Measurements from ENCODE around the gene CEACAM3. TPM values are rescaled to one million over a fixed set of nuclear protein-coding genes. Genes with fewer than 3 reads are reported as not detected.

Gene CEACAM3
- total and polyA plus RNA-seq, 4 experiments from 2014 or later, result not detected

DNA sequence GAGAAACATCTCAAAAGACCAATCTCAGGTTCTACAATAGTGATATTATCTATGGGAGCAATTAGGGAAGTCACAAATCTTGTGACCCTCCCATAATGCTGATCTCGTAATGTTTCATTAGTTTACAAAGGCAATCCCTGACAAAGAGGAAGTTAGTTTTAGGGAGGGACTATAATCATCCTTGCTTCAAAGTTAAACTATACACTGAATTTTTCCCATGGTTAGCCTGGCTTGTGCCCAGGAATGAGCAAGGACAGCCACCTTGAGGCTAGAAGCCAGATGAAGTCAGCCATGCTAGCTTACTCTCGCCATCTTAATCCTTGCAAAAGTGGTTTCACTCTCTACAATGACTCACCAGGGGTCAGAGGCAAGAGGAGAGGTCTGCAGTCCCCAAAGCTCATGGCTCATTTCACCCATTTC lies 5.4 kb downstream of the CEACAM3 start:
- H3K36me3 ChIP-seq (ENCODE audit: insufficient read depth, low read length), result no peaks in the 10 kb centered on the region
- no peaks in the 10 kb centered on the region for H3K27me3 ChIP-seq (ENCODE audit: insufficient read depth, low read length)
- ChIA-PET CTCF (ENCODE audit: partially characterized antibody) (interaction anchor here (1.2 kb wide), 1 partner anchor 17 kb away, joined by 3 read pairs; no protein-coding TSS in a partner anchor), POLR2A (ENCODE audit: partially characterized antibody) (no interaction called here)
- Mint-ChIP-seq H3K36me3 (no peaks in the 10 kb centered on the region), H3K4me3 (no peak overlapping the region), H3K27ac (peak overlapping the region in 1 of 7 donors; percentile 35), H3K27me3 (peaks cover 3 to 4% of the 10 kb centered on the region in 2 donors), H3K9me3 (peaks cover 0 to 3% (median 0%) of the 10 kb centered on the region in 8 donors), H3K4me1 (peaks cover 3 to 11% (median 5%) of the 10 kb centered on the region in 4 donors)
- no peaks in the 10 kb centered on the region for H3K4me1 ChIP-seq (ENCODE audit: insufficient read depth, low read length)
- H3K4me3 ChIP-seq (ENCODE audit: low read length in 2 of 2), result no peak overlapping the region
- H3K9me3 ChIP-seq (ENCODE audit: control insufficient read depth in 1 of 2, low read length in 2 of 2), result no peaks in the 10 kb centered on the region
- DNase-seq, result no peak
- intact Hi-C loops (cut with micrococcal nuclease), result no loop called here
- no peak overlapping the region for H3K27ac ChIP-seq (ENCODE audit: low read depth, low read length)

DNA sequence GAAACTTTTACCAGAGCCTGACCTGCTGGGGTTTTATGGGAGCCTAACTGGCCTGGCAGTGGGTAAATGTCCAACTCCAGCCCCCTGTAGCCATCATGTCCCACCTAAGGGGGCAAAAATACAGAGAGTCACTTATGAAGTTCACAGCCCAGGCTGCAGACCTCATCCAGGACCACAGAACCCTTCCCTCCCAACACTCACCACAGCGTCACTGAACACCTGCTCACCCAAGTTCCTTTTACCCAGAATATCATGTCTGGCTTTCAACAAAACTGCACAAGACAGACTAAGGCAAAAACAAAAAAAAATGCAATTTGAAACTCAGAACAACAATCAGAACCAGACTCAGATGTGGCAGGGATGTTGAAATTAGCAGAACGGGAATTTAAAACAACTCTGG lies 6.4 kb downstream of the CEACAM3 start:
- intact Hi-C loops (cut with micrococcal nuclease), result no loop called here
- H3K4me1 Mint-ChIP-seq, result peaks cover 3 to 11% (median 5%) of the 10 kb centered on the region in 4 donors
- ChIA-PET CTCF (ENCODE audit: partially characterized antibody) (interaction anchor here (1.2 kb wide), 1 partner anchor 18 kb away, joined by 3 read pairs; no protein-coding TSS in a partner anchor), POLR2A (ENCODE audit: partially characterized antibody) (no interaction called here)
- no peak for DNase-seq
- no peaks in the 10 kb centered on the region for H3K36me3 Mint-ChIP-seq
- no peaks in the 10 kb centered on the region for H3K9me3 ChIP-seq (ENCODE audit: control insufficient read depth in 1 of 2, low read length in 2 of 2)
- no peaks in the 10 kb centered on the region for H3K27me3 ChIP-seq (ENCODE audit: insufficient read depth, low read length)
- H3K27me3 Mint-ChIP-seq, result peaks cover 0 to 4% of the 10 kb centered on the region in 2 donors
- H3K4me3 ChIP-seq (ENCODE audit: low read length in 2 of 2), result no peak overlapping the region
- H3K27ac Mint-ChIP-seq, result no peak overlapping the region
- no peak overlapping the region for H3K27ac ChIP-seq (ENCODE audit: low read depth, low read length)
- H3K36me3 ChIP-seq (ENCODE audit: insufficient read depth, low read length), result no peaks in the 10 kb centered on the region
- no peaks in the 10 kb centered on the region for H3K4me1 ChIP-seq (ENCODE audit: insufficient read depth, low read length)
- H3K9me3 Mint-ChIP-seq, result peaks cover 0 to 3% (median 0%) of the 10 kb centered on the region in 8 donors
- H3K4me3 Mint-ChIP-seq, result no peak overlapping the region

DNA sequence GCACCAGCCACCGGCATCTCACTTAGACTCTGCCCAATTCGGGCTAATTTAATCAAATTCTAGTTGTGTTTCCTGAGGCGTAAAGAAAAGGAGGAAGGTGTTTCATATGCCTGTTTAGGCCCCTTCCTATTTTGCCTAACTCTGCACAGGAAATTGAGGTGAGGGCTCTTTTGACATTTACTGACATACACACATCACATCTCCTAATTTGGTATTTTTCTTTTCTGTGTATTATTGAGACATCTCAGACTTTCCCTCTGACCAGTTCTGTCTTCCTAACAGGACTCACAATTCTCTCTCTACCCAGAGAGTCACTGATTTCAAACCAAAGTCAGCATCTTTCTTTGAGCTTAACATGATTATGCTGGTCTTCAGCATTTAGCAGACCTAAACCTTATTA lies 7.9 kb downstream of the CEACAM3 start:
- Mint-ChIP-seq H3K27ac (peak overlapping the region in 1 of 7 donors; percentile 65), H3K27me3 (peaks cover 0 to 4% of the 10 kb centered on the region in 2 donors)
- CTCF ChIA-PET (ENCODE audit: partially characterized antibody), result interaction anchor here (0.7 to 2.5 kb wide), 2 partner anchors 10 to 61 kb away, joined by 3 to 8 read pairs; no protein-coding TSS in a partner anchor

DNA sequence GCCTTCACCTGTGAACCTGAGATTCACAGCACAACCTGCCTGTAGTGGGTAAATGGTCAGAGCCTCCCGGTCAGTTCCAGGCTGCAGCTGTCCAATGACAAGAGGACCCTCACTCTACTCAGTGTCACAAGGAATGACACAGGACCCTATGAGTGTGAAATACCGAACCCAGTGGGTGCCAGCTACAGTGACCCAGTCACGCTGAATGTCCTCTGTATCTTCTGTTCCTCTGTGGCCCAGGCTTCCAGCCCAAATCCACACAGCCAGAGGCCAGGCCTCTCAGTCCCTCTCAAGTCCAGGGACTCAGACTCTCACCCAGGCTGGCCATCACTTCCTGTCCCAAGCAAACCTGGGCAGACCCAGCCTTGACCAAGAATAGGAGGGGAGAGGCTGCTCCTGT lies 10.8 kb downstream of the CEACAM3 start:
- Mint-ChIP-seq H3K4me3 (no peak overlapping the region), H3K27me3 (peaks cover 0 to 6% of the 10 kb centered on the region in 2 donors), H3K27ac (no peak overlapping the region), H3K36me3 (no peaks in the 10 kb centered on the region), H3K4me1 (peaks cover 3 to 8% (median 5%) of the 10 kb centered on the region in 4 donors), H3K9me3 (peaks cover 0 to 1% (median 0%) of the 10 kb centered on the region in 8 donors)
- no peak overlapping the region for H3K27ac ChIP-seq (ENCODE audit: low read depth, low read length)
- ChIA-PET CTCF (ENCODE audit: partially characterized antibody) (no interaction called here), POLR2A (ENCODE audit: partially characterized antibody) (no interaction called here)
- no peak for DNase-seq
- no peaks in the 10 kb centered on the region for H3K9me3 ChIP-seq (ENCODE audit: control insufficient read depth in 1 of 2, low read length in 2 of 2)
- H3K4me1 ChIP-seq (ENCODE audit: insufficient read depth, low read length), result no peaks in the 10 kb centered on the region
- H3K4me3 ChIP-seq (ENCODE audit: low read length in 2 of 2), result no peak overlapping the region
- intact Hi-C loops (cut with micrococcal nuclease), result no loop called here
- no peaks in the 10 kb centered on the region for H3K27me3 ChIP-seq (ENCODE audit: insufficient read depth, low read length)
- H3K36me3 ChIP-seq (ENCODE audit: insufficient read depth, low read length), result no peaks in the 10 kb centered on the region

More for the DNA sequence above, 7.9 kb downstream of the CEACAM3 start:
- Histone ChIP-seq H3K27ac (ENCODE audit: low read depth, low read length) (no peak overlapping the region), H3K4me1 (ENCODE audit: insufficient read depth, low read length) (no peaks in the 10 kb centered on the region), H3K36me3 (ENCODE audit: insufficient read depth, low read length) (no peaks in the 10 kb centered on the region), H3K4me3 (ENCODE audit: low read length in 2 of 2) (no peak overlapping the region), H3K27me3 (ENCODE audit: insufficient read depth, low read length) (no peaks in the 10 kb centered on the region), H3K9me3 (ENCODE audit: control insufficient read depth in 1 of 2, low read length in 2 of 2) (no peaks in the 10 kb centered on the region)
- no peak for DNase-seq
- POLR2A ChIA-PET (ENCODE audit: partially characterized antibody), result no interaction called here
- H3K4me3 Mint-ChIP-seq, result peak overlapping the region in 1 of 8 donors; percentile 11
- H3K36me3 Mint-ChIP-seq, result no peaks in the 10 kb centered on the region
- peaks cover 0 to 3% (median 0%) of the 10 kb centered on the region in 8 donors for H3K9me3 Mint-ChIP-seq
- intact Hi-C loops (cut with micrococcal nuclease), result no loop called here
- peaks cover 3 to 11% (median 5%) of the 10 kb centered on the region in 4 donors for H3K4me1 Mint-ChIP-seq

DNA sequence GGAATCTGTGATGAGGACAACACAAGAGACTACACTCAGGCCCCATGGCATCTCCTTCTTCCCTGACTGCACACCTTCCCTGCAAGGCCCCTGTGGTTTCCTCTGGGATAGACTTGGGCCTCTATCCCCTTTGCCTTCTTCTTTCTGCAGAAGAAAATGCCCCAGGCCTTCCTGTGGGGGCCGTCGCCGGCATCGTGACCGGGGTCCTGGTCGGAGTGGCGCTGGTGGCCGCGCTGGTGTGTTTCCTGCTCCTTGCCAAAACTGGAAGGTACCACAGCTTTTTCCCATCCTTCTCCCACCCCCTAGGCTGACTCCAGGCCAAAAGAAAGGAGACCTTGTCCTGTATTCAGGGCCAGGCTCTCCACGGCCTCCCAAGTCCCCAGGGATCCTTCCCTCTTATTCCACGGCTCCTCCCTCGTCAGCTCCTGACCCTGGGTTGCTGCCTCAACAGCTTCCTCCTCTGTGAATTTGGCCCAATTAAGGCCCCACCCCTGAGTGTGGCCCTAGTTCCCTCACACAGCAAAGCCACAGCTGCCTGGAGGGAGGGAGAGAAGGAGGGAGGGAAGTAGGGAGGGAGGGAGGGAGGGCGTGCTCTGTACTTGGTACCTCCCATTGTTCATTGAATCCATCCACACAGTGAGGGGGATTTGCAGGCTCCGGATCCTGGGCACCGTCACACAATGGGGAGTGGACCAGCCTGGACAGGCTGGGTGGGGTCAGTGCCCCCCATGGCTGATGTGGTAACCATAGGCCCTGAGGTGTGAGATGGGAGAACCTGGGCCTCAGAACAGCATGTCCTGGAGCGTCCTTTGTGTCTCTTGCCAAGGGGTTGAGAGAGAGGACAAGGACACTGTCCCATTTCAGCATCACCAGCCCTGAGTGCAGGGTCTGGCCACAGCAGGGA lies 12.5 kb downstream of the CEACAM3 start:
- Mint-ChIP-seq H3K27ac (no peak overlapping the region), H3K4me3 (no peak overlapping the region), H3K36me3 (no peaks in the 10 kb centered on the region), H3K27me3 (peaks cover 0 to 6% of the 10 kb centered on the region in 2 donors), H3K4me1 (peaks cover 3 to 7% (median 5%) of the 10 kb centered on the region in 4 donors), H3K9me3 (peaks cover 0 to 1% (median 0%) of the 10 kb centered on the region in 8 donors)
- no peak for DNase-seq
- Histone ChIP-seq H3K9me3 (ENCODE audit: control insufficient read depth in 1 of 2, low read length in 2 of 2) (no peaks in the 10 kb centered on the region), H3K4me3 (ENCODE audit: low read length in 2 of 2) (no peak overlapping the region), H3K4me1 (ENCODE audit: insufficient read depth, low read length) (no peaks in the 10 kb centered on the region), H3K36me3 (ENCODE audit: insufficient read depth, low read length) (no peaks in the 10 kb centered on the region), H3K27me3 (ENCODE audit: insufficient read depth, low read length) (no peaks in the 10 kb centered on the region), H3K27ac (ENCODE audit: low read depth, low read length) (no peak overlapping the region)
- POLR2A ChIA-PET (ENCODE audit: partially characterized antibody), result no interaction called here
- CTCF ChIA-PET (ENCODE audit: partially characterized antibody), result no interaction called here
- intact Hi-C loops (cut with micrococcal nuclease), result no loop called here

DNA sequence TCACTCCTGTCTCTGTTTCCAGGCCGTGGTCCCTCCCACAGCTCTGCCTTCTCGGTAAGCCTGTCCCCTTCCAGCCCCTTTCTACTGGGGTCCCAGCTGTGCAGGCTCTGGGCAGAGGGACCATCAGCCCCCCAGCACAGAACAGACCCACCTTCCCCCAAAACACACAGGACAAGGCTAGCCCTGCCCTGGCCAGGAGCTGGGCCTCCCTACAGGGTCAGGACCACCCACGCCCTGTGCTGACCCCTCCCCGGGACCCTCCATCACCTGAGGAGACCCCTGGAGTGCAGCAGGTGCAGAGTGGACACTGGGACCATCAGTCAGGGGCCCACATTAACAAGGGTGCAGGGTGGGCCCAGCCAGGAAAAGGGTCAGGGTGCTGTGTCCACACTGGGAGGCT lies 13.9 kb downstream of the CEACAM3 start:
- Histone ChIP-seq H3K9me3 (ENCODE audit: control insufficient read depth in 1 of 2, low read length in 2 of 2) (no peaks in the 10 kb centered on the region), H3K27me3 (ENCODE audit: insufficient read depth, low read length) (no peaks in the 10 kb centered on the region), H3K4me3 (ENCODE audit: low read length in 2 of 2) (no peak overlapping the region), H3K36me3 (ENCODE audit: insufficient read depth, low read length) (no peaks in the 10 kb centered on the region), H3K4me1 (ENCODE audit: insufficient read depth, low read length) (no peaks in the 10 kb centered on the region), H3K27ac (ENCODE audit: low read depth, low read length) (no peak overlapping the region)
- H3K27ac Mint-ChIP-seq, result peak overlapping the region in 1 of 7 donors; percentile 36
- H3K9me3 Mint-ChIP-seq, result peaks cover 0 to 1% (median 0%) of the 10 kb centered on the region in 8 donors
- peaks cover 3 to 5% (median 3%) of the 10 kb centered on the region in 4 donors for H3K4me1 Mint-ChIP-seq
- intact Hi-C loops (cut with micrococcal nuclease), result no loop called here
- no peak for DNase-seq
- no peaks in the 10 kb centered on the region for H3K36me3 Mint-ChIP-seq
- ChIA-PET CTCF (ENCODE audit: partially characterized antibody) (interaction anchor here (1.0 to 1.4 kb wide), 2 partner anchors 15 to 57 kb away, joined by 3 to 5 read pairs; no protein-coding TSS in a partner anchor), POLR2A (ENCODE audit: partially characterized antibody) (no interaction called here)
- H3K27me3 Mint-ChIP-seq, result peaks cover 0 to 6% of the 10 kb centered on the region in 2 donors
- H3K4me3 Mint-ChIP-seq, result no peak overlapping the region

DNA sequence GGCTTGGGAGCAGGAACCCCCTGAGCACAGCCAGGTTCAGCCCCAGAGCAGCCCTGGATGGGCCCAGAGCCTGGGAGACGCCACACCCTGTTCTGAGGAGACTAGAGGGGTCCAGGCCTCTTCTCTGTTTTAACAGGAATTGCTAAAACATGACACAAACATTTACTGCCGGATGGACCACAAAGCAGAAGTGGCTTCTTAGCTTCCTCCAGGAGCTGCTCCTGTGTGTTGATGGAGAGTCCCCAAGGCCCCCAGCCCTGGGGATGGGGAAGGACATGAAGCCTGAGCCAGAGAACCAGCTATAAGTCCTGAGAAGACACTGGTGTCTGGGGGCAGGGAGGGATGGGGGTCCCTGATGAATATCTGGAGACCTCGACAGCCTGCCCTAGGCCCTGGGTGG lies 14.6 kb downstream of the CEACAM3 start:
- intact Hi-C loops (cut with micrococcal nuclease), result no loop called here
- peaks cover 3 to 6% (median 4%) of the 10 kb centered on the region in 4 donors for H3K4me1 Mint-ChIP-seq
- H3K27ac ChIP-seq (ENCODE audit: low read depth, low read length), result no peak overlapping the region
- H3K27me3 Mint-ChIP-seq, result peaks cover 0 to 6% of the 10 kb centered on the region in 2 donors
- H3K4me3 ChIP-seq (ENCODE audit: low read length in 2 of 2), result no peak overlapping the region
- no peaks in the 10 kb centered on the region for H3K36me3 ChIP-seq (ENCODE audit: insufficient read depth, low read length)
- H3K4me1 ChIP-seq (ENCODE audit: insufficient read depth, low read length), result no peaks in the 10 kb centered on the region
- ChIA-PET POLR2A (ENCODE audit: partially characterized antibody) (no interaction called here), CTCF (ENCODE audit: partially characterized antibody) (interaction anchor here (1.4 kb wide), 1 partner anchor 16 kb away, joined by 5 read pairs; no protein-coding TSS in a partner anchor)
- H3K4me3 Mint-ChIP-seq, result no peak overlapping the region
- no peak overlapping the region for H3K27ac Mint-ChIP-seq
- H3K9me3 ChIP-seq (ENCODE audit: control insufficient read depth in 1 of 2, low read length in 2 of 2), result no peaks in the 10 kb centered on the region
- H3K27me3 ChIP-seq (ENCODE audit: insufficient read depth, low read length), result no peaks in the 10 kb centered on the region
- no peaks in the 10 kb centered on the region for H3K9me3 Mint-ChIP-seq
- no peak for DNase-seq
- H3K36me3 Mint-ChIP-seq, result no peaks in the 10 kb centered on the region

All from CD4-positive, alpha-beta memory T cell (primary cell).